Measurements from ENCODE around the gene AK8. TPM values are rescaled to one million over a fixed set of nuclear protein-coding genes. Genes with fewer than 3 reads are reported as not detected.

AK8 gene
- polyA plus RNA-seq, 1 experiment: 0.53 TPM

DNA sequence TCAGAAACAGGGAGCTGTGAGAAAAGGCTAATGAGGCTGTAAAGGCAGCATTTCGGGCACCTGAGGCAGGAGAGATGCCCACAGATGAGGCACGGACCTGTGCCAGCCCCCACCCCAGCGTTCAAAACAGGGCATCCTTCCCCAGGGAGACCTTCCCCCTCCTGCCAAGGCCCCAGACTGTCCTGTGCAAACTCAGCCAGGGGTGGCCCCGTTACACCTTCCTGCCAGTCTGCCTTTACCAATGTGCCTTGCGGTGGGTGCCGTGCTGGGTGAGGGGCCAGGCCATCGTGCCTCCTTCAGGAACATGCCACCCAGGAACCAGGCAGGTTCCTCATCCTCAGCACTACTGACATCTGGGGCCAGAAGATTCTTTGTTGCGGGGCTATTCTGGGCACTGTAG lies 53.9 kb downstream of the AK8 start:
- Histone ChIP-seq H3K4me3 (ENCODE audit: low read depth, low read length) (no peak overlapping the region), H3K27me3 (ENCODE audit: control insufficient read depth, insufficient read depth, low read length) (peaks cover 8% of the 10 kb centered on the region), H3K36me3 (ENCODE audit: control insufficient read depth, insufficient read depth, low read length) (no peaks in the 10 kb centered on the region)
- DNase-seq (ENCODE audit: low read depth): no peak
- POLR2A ChIA-PET: no interaction called here
- TF ChIP-seq CTCF (IDR thresholded peaks at IDR 0.05; ENCODE audit: insufficient read depth, low read depth, low read length): no peak
- CTCF ChIA-PET: no interaction called here

GRCh38 chr9:132823370-132824145 lies 54.5 kb downstream of the AK8 start:
- Histone ChIP-seq H3K36me3 (ENCODE audit: control insufficient read depth, insufficient read depth, low read length) (no peaks in the 10 kb centered on the region), H3K4me3 (ENCODE audit: low read depth, low read length) (no peak overlapping the region), H3K27me3 (ENCODE audit: control insufficient read depth, insufficient read depth, low read length) (peaks cover 8% of the 10 kb centered on the region)
- CTCF ChIA-PET: interaction anchor here (0.7 kb wide), 1 partner anchor 8 kb away, joined by 3 read pairs; no protein-coding TSS in a partner anchor
- no peak for DNase-seq (ENCODE audit: low read depth)
- POLR2A ChIA-PET: no interaction called here
- TF ChIP-seq CTCF (IDR thresholded peaks at IDR 0.05; ENCODE audit: insufficient read depth, low read depth, low read length): no peak

- Histone ChIP-seq H3K4me3 (ENCODE audit: low read depth, low read length) (no peak overlapping the region), H3K36me3 (ENCODE audit: control insufficient read depth, insufficient read depth, low read length) (no peaks in the 10 kb centered on the region), H3K27me3 (ENCODE audit: control insufficient read depth, insufficient read depth, low read length) (peaks cover 6% of the 10 kb centered on the region)
- CTCF ChIA-PET: no interaction called here
- POLR2A ChIA-PET: no interaction called here
- DNase-seq (ENCODE audit: low read depth): no peak
- TF ChIP-seq CTCF (IDR thresholded peaks at IDR 0.05; ENCODE audit: insufficient read depth, low read depth, low read length): no peak
Measured at GRCh38 chr9:132820169-132820944, 57.7 kb downstream of the AK8 start.

DNA sequence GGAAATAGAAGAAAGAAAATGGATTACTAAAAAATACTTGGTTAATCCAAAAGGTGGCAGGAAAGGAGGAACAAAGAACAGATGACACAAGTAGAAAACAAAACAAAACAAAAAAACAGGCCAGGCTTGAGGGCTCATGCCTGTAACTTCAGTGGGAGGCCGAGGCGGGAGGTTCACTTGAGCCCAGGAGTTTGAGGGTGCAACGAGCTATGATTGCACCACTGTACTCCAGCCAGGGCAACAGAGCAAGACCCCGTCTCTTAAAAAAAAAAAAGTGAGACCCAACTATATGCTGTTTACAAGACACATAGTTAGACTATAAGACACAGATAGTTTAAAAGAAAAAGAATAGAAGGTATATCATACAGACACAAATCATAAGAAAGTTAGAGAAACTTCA lies 59.5 kb downstream of the AK8 start:
- Histone ChIP-seq H3K4me3 (ENCODE audit: low read depth, low read length) (no peak overlapping the region), H3K36me3 (ENCODE audit: control insufficient read depth, insufficient read depth, low read length) (no peaks in the 10 kb centered on the region), H3K27me3 (ENCODE audit: control insufficient read depth, insufficient read depth, low read length) (peaks cover 2% of the 10 kb centered on the region; the same call in 1 of the 2 replicates)
- POLR2A ChIA-PET: no interaction called here
- no peak for DNase-seq (ENCODE audit: low read depth)
- TF ChIP-seq CTCF (IDR thresholded peaks at IDR 0.05; ENCODE audit: insufficient read depth, low read depth, low read length): no peak
- CTCF ChIA-PET: no interaction called here

DNA sequence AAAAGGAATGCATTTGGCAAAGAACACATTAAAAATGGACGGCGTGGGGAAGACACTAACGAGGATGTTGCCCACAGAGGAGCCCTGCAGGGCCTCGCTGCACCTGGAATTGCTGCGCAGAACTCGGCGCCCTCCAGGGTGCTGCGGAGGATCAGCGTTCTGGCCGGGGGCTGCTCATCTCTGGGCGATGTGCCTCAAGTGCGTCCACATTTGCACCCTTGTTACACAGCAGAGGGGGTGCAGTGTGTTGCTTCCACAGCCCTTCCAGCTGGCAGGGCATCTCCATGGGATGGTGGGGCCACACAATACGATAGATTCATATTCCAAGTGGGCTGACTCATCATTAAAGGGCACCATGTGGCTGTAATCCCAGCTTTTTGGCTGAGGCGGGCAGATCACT lies 63.1 kb downstream of the AK8 start:
- no peaks in the 10 kb centered on the region; the same call in 1 of the 2 replicates for H3K27me3 ChIP-seq (ENCODE audit: control insufficient read depth, insufficient read depth, low read length)
- no peak for DNase-seq (ENCODE audit: low read depth)
- H3K4me3 ChIP-seq (ENCODE audit: low read depth, low read length): no peak overlapping the region
- TF ChIP-seq CTCF (IDR thresholded peaks at IDR 0.05; ENCODE audit: insufficient read depth, low read depth, low read length): no peak
- no peaks in the 10 kb centered on the region for H3K36me3 ChIP-seq (ENCODE audit: control insufficient read depth, insufficient read depth, low read length)
- CTCF ChIA-PET: no interaction called here
- POLR2A ChIA-PET: no interaction called here
